GM21367 (cell line): ENCODE measurements around the gene FAM72D.
"Not testable (repeated sequence)": the region's sequence is repeated elsewhere in the genome, so short reads cannot be mapped to it uniquely, and the experiment has no call there.

Experiments used
- ATAC-seq: cut with Tn5 transposase; IDR thresholded peaks from one replicate; pipeline ENCODE4 v1.9.1; 2021; ENCODE audit not compliant: unreplicated experiment

FAM72D gene

DNA sequence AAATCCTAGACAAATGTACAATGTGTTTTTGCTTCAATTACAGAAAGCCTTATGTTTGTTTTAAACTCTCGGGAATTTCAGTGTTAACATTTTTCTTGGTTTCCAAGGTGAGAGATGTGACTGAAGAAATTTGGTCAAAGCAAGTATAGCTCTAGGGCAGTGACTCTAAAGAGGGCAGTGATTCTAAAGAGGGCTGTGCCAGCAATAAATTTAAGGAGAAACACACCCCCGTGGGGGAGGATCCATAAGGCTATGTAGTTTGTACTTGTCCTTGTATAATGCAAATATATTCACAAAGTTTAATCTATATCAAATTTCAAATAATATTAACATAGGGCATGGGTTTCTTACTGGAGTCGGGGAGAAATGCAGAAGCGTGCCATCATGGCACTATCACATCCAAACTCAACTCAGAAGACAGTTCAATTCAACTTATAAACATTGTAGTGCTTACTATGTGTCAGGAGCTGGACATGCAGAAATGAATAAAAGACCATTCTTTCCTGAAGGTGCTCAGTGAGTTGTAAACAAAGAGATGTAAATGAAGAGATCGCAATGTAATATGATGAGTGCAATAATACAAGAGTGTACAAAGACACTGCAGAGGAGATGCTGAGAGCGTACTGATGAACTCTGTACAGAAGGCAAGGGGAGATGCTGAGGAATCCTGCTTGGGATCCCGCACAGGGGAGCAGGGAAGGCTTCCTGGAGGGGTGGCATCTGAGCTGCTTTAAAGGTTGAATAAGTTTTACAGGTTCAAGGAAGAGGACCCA, 13.1 kb upstream of the FAM72D start:
- ATAC-seq: not testable (repeated sequence)

- ATAC-seq: not testable (repeated sequence)
These were observed 2.1 kb upstream of the FAM72D start for GRCh38 chr1:145093517-145094149.

GRCh38 chr1:145094655-145095211, 1.0 kb upstream of the FAM72D start:
- ATAC-seq: peak; percentile 4

DNA sequence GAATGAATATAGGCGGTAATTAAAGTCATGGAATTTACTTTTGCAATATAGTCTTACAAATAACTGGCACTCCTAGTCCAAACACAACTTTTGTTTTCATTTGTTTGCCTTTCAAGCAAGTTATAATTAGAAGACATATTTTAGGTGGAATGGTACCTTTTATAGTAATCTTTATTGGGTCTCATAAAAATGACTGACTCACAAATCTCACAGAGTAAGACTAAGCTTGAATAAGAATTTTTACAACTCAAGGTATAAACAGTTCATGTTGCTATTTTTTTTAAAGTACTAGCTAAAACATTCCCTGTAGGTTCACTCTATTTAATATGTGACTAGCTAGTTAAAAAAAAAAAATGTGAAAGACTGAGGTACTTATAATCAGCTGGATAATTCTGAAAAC, 6.0 kb downstream of the FAM72D start:
- not testable (repeated sequence) for ATAC-seq

- ATAC-seq: not testable (repeated sequence)
These were observed 7.5 kb downstream of the FAM72D start for GRCh38 chr1:145103294-145103693.

GRCh38 chr1:145111674-145112073, 15.9 kb downstream of the FAM72D start:
- ATAC-seq: not testable (repeated sequence)

DNA sequence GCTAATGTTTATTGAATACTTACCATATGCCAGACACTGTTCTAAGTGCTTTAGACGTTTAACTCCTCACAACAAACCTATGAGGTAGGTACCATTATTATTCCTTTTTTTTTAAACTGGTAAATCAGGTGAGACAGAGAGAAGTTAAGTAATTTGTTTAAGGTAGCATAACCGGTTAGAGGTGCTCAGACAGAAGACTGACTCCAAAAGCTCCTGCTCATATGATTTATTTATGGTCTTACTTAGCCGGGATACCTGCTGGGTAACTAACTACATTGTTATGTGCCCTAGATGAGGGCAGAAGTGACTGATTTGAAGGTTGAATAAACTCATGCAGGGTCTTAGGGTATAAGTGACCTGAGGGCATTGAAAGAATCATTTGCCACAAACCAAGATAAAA, 16.9 kb downstream of the FAM72D start:
- ATAC-seq: not testable (repeated sequence)

DNA sequence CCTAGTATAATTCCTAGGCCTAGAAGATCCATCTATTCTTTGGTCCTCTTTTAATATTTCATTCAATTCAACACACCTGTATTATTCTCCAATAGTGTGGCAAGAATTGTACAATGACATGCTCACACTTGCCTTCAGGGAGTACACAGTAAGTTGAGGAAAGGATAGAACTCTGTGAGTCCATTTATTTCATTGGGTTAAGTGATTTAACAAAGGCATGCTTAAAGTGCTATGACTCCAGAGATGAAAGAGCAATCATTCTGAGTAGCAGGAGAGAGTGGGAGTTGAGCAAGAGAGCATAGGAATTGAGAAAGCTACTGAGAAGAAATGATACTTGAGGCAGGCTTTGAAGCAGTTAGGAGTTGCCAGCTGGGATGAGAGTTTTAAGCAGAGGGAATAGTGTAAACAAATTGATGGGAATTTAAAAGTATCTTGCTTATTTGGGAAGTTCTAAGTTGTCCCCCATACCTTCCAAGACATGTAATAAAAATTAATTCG, 18.8 kb downstream of the FAM72D start:
- ATAC-seq: not testable (repeated sequence)

- not testable (repeated sequence) for ATAC-seq
These were observed 20.1 kb downstream of the FAM72D start for GRCh38 chr1:145115587-145116493.

DNA sequence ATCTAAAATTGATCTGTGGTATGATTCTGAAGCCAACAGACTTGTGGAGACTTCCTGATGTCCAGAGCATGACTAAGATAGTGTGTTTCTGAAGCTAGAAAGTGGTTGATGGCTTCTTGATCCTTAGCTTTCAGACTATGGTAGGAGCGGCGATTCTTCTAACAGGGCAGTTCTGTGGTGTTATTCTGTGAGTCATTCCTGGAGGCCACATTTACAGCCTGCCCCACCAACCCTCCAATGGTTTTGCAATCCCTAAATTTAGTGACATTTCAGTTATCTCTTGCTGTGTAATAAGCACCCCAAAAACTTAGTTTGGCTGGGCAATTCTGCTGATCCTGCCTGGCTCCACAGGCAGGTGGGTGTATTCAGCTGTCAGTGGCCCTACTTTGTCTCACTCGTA, 24.1 kb downstream of the FAM72D start:
- ATAC-seq: not testable (repeated sequence)

DNA sequence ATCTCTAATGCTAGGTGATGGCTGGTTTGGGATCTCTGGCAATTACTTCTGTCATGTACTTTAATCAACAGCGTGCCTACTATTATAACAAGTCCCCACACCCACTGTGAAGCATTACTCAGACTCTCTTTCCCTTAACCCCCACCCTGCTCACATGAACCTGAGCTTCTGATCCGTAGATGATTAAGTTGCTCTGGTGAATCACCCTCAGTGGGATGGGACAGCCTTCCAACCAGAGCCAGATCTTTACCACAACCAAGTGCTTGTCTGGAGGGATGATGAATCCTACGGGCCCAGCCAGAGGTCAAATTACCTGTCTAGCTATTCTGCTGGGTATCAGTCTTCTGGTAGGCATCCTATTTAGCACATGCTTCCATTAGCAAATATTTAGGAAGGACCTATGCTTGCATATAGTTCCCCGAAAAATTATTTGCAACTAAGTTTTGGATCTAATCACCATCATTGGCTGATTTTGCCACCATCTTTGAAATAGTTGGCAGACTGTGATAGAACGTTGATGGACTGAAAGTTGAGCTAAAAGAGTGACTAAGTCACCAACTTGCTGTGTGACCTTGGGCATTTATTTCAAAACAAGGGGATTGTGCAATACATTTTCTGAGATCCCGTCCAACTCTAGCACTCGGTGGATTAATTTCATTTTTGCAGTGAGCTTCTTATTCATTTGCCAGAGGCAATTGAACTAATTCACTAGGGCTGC, 26.7 kb downstream of the FAM72D start:
- not testable (repeated sequence) for ATAC-seq

DNA sequence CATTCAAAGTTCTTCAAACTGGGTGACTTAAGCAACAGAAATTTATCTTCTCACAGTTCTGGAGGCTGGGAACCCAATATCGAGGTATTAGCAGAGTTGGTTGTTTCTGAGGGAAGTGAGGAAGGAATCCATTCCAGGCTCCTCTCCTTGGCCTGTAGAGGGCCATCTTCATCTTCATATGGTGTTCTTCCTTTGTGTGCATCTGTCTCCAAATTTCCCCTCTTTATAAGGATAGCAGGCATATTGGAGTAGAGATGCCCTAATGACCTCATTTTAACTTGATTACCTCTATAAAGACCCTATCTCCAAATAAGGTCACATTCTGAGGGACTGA, 27.3 kb downstream of the FAM72D start:
- not testable (repeated sequence) for ATAC-seq

- not testable (repeated sequence) for ATAC-seq
These were observed 28.3 kb downstream of the FAM72D start for GRCh38 chr1:145123992-145124641.

DNA sequence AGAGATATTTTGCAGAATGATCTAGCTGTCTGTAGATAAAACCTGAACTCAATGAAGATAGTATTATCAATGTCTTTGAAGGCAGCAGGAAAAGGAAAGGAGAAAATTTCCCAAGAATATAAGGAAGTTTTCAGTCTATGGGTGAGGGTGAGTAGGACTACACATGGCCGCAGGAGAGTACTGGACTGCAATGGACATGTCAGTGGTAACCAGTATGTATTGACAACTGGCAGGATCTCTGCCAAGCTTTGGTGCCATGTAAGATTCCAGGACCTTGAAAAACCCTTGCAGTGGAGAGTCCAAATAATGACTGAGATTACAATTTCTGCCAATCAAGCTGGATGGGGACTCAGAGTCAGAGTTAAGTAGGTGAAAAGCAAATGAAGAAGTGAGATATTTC, 29.3 kb downstream of the FAM72D start:
- ATAC-seq: not testable (repeated sequence)

GRCh38 chr1:145127144-145127543, 31.4 kb downstream of the FAM72D start:
- ATAC-seq: not testable (repeated sequence)

GRCh38 chr1:145128697-145129469, 33.1 kb downstream of the FAM72D start:
- not testable (repeated sequence) for ATAC-seq

DNA sequence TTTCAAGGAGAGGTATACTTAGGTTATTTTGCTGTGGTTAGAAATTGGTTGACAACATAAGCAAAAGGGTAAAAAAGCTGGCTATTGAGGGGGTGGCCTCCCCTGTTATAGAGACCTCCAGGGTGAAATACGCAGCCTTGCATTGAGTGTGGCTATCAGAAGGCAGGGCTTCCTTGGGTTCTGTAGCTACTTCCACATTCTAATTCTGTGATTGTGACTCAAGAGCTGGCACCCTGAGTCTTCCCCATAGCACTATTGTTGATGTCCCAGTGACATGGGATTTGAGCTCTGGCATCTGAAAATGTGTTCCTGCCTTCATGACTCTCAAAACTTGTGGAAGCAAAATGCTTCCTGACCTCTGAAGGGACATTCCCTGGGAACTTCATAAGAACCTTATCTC, 38.7 kb downstream of the FAM72D start:
- not testable (repeated sequence) for ATAC-seq

- ATAC-seq: not testable (repeated sequence)
These were observed 44.8 kb downstream of the FAM72D start for GRCh38 chr1:145140549-145140948.
